Measurements from ENCODE around the gene LMCD1.

The LMCD1 gene

GRCh38 chr3:8596321-8597218, 94.9 kb downstream of the LMCD1 start:
- DNase-seq, result no peak

GRCh38 chr3:8597219-8597853, 95.7 kb downstream of the LMCD1 start:
- no peak for DNase-seq

GRCh38 chr3:8599146-8599545, 97.5 kb downstream of the LMCD1 start:
- no peak for DNase-seq

GRCh38 chr3:8600457-8600856, 98.8 kb downstream of the LMCD1 start:
- no peak for DNase-seq

- no peak for DNase-seq
These were observed 101.6 kb downstream of the LMCD1 start for GRCh38 chr3:8603115-8603710.

GRCh38 chr3:8604006-8604405, 102.4 kb downstream of the LMCD1 start:
- DNase-seq, result no peak

GRCh38 chr3:8604988-8605387, 103.4 kb downstream of the LMCD1 start:
- no peak for DNase-seq

GRCh38 chr3:8606701-8607231, 105.1 kb downstream of the LMCD1 start:
- no peak for DNase-seq

GRCh38 chr3:8607234-8608040, 105.8 kb downstream of the LMCD1 start:
- DNase-seq, result no peak

- no peak for DNase-seq
These were observed 106.6 kb downstream of the LMCD1 start for GRCh38 chr3:8608041-8608790.

GRCh38 chr3:8608791-8609467, 107.3 kb downstream of the LMCD1 start:
- DNase-seq, result no peak

GRCh38 chr3:8610951-8611350, 109.3 kb downstream of the LMCD1 start:
- peak; percentile 42 for DNase-seq

- DNase-seq, result peak; percentile 44
These were observed 116.3 kb downstream of the LMCD1 start for GRCh38 chr3:8617921-8618320.

- DNase-seq, result peak; percentile 27
These were observed 117.3 kb downstream of the LMCD1 start for GRCh38 chr3:8618950-8619349.

GRCh38 chr3:8619548-8619947, 117.9 kb downstream of the LMCD1 start:
- no peak for DNase-seq

GRCh38 chr3:8621141-8621540, 119.5 kb downstream of the LMCD1 start:
- no peak for DNase-seq

- no peak for DNase-seq
These were observed 120.2 kb downstream of the LMCD1 start for GRCh38 chr3:8621872-8622271.

- peak; percentile 80 for DNase-seq
These were observed 121.5 kb downstream of the LMCD1 start for GRCh38 chr3:8622873-8623691.

GRCh38 chr3:8623741-8624140, 122.1 kb downstream of the LMCD1 start:
- DNase-seq, result peak; percentile 57
